ENCODE results near the gene INPP5J.

INPP5J gene

GRCh38 chr22:31125521-31126117, 2.9 kb downstream of the INPP5J start:
- DNase-seq (ENCODE audit: low read depth, low spot score), result no peak

GRCh38 chr22:31126128-31126868, 3.5 kb downstream of the INPP5J start:
- no peak for DNase-seq (ENCODE audit: low read depth, low spot score)

- no peak for DNase-seq (ENCODE audit: low read depth, low spot score)
Observed at GRCh38 chr22:31126869-31127175, 4.1 kb downstream of the INPP5J start.

DNA sequence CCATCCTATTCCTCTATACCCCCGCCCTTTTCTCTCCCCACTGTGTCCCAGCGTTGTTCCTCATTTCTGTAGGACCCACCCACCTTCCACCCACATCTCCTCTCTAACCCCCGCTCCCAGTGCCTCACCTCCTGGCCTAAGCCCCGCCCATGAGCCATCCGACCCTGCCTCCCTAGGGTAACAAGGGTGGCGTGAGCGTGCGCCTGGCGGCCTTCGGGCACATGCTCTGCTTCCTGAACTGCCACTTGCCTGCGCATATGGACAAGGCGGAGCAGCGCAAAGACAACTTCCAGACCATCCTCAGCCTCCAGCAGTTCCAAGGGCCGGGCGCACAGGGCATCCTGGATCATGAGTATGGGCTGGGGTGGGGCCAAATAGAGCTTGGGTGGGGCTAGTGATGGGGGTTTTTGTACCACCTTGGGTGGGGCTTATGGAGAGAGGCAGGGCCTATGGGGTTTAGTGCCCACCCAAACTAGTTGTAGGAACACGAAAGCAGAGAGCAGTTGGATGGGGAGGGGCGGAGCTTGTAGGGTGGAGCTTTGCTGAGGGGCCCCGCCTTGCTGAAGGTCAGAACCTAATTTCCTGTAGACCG, 4.5 kb downstream of the INPP5J start:
- no peak for DNase-seq (ENCODE audit: low read depth, low spot score)

- DNase-seq (ENCODE audit: low read depth, low spot score), result no peak
Observed at GRCh38 chr22:31128156-31128555, 5.4 kb downstream of the INPP5J start.

DNA sequence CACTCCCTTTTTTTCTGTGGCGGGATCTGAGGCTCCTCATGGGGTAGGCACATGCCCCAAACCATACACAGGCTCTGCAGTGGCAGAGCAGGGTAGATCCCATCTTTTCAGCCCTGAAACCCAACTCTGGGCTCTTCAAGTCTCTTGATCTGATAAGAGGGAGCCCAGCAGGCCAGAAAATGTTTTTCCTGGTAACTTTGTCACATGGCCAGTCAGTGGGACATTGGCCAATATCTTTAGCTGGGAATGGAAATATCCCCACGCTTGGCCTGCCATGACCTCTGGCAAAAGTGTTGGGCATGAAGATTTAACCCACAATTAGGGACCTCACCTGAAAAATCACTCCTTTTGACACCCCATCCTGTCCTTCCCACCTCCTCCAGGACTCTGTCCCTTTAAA, 8.1 kb downstream of the INPP5J start:
- DNase-seq (ENCODE audit: low read depth, low spot score), result no peak

DNA sequence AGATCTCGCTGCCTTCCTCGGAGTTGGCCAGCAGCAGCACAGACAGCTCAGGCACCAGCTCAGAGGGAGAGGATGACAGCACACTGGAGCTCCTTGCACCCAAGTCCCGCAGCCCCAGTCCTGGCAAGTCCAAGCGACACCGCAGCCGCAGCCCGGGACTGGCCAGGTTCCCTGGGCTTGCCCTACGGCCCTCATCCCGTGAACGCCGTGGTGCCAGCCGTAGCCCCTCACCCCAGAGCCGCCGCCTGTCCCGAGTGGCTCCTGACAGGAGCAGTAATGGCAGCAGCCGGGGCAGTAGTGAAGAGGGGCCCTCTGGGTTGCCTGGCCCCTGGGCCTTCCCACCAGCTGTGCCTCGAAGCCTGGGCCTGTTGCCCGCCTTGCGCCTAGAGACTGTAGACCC, 11.1 kb downstream of the INPP5J start:
- DNase-seq (ENCODE audit: low read depth, low spot score), result no peak

DNA sequence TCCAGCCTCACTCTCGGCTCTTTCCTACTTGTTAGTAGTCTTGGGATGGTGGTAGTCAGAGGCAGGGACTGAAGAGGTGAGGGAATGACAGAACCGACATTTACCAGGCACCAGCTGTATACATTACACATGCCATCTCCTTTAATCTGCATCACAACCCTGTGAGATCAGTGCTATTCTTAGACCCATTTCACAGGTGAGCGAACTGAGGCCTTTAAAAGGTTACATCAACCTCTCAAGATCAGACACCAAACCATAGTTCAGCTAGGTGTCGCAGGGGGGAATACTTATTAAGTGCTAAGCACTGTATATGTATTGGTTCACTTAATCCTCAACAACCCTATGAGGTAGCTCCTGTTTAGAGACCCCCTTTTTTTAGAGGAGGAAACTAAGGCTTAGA, 11.9 kb downstream of the INPP5J start:
- DNase-seq (ENCODE audit: low read depth, low spot score), result no peak

GRCh38 chr22:31135706-31136105, 12.9 kb downstream of the INPP5J start:
- DNase-seq (ENCODE audit: low read depth, low spot score), result no peak

DNA sequence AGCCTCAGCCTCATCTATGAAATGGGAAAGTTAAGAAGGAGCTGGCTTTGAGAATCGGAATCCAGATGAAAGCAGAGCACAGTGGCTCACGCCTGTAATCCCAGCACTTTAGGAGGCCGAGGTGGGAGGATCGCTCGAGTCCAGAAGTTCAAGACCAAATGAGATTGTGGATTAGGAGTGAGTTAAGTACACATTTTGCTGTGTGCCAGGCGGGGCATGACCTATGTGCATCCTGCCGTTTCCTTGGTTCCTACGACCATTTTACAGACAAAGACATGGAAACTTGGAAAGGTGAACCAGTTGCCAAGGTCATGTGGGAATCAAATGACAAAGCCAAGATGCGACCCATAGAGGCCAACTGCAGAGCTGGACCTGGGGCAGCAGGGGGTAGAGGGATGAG, 13.4 kb downstream of the INPP5J start:
- DNase-seq (ENCODE audit: low read depth, low spot score), result no peak

GRCh38 chr22:31136711-31137110, 13.9 kb downstream of the INPP5J start:
- DNase-seq (ENCODE audit: low read depth, low spot score), result no peak

DNA sequence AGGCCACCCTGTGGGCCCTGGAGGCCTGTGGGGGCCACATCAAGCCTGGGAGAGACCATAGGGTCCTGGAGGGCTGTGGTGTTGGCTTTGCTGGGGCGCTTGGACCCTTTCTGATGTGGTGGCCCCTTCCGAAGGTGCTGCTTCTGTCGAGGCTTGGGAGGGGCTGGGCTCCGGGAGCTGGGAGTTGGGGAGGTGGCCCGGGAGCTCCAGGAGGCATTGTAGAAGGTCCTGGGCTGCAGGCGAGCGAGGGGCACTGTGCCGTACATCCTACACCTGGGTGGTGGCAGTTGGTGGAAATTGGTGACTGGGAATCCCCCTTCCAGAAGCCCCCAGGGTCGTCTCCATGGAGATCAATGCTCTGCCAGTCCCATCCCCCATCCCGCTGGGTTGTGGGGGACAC, 15.0 kb downstream of the INPP5J start:
- no peak for DNase-seq (ENCODE audit: low read depth, low spot score)

DNA sequence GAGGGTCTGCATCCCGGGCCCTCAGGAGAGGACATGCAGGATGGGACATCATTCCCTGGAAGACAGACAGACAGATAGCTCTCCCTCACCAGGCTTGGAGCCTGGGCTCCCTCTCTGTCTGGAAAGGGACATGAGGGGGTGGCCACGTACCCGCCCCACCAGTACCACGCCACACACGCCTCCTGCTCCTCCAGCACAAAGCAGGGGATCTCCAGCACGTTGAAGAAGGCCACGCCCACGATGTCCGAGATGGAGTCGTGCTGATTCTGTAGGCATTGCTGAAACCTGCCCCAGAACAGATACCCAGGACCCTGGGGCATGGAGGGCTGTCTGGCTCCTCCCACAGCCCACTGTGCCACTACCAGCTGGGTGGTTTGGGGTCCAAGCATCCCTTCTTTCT, 15.4 kb downstream of the INPP5J start:
- DNase-seq (ENCODE audit: low read depth, low spot score), result no peak

DNA sequence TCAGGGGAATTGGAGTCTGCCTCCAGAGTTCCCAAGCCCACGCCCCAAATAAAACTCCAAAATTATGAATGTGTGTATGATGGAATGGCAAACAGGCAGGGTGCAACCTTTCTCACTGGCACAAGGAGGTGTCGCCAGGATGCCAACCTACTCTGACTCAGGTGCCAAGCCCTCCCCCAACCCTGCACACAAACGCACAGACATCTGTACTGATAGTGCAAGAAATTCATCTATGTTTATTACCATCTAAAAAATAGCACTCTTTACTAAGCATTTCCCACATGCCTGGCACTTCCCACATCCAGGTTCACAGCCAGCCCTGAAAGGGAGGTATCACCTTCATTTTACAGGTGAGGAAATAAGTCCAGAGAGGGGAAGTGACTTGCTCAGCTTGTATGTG, 16.3 kb downstream of the INPP5J start:
- DNase-seq (ENCODE audit: low read depth, low spot score), result no peak

- DNase-seq (ENCODE audit: low read depth, low spot score), result no peak
Observed at GRCh38 chr22:31139866-31140716, 17.3 kb downstream of the INPP5J start, which contains the start of gene PLA2G3. Gene PLA2G3 (minus strand): TSS chr22:31140508. CDS start chr22:31140354, 154 bp downstream.

GRCh38 chr22:31140746-31141145, 18.0 kb downstream of the INPP5J start:
- DNase-seq (ENCODE audit: low read depth, low spot score), result no peak

GRCh38 chr22:31141551-31141950, 18.8 kb downstream of the INPP5J start:
- no peak for DNase-seq (ENCODE audit: low read depth, low spot score)

- DNase-seq (ENCODE audit: low read depth, low spot score), result no peak
Observed at GRCh38 chr22:31142285-31142684, 19.5 kb downstream of the INPP5J start.

GRCh38 chr22:31143038-31143437, 20.3 kb downstream of the INPP5J start:
- DNase-seq (ENCODE audit: low read depth, low spot score), result no peak

DNA sequence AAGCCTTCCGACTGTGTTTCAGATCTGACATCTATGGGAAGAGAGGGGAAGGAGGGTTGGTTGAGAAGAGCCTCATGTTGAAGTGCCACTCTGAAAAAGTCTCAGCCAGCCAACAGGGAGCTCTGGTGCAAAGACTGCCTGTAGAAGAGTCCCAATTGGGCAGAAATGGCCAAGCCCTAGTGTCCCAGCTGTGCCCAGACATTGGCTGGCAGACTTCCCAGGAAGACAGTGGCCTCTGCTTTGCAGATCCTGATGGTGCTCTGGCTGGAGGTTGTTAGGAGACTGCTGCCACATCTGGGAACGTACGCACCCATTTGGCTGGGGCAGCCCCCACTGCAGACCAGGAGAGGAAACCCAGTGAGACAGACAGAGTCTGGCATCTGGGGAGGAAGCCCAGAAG, 20.8 kb downstream of the INPP5J start:
- DNase-seq (ENCODE audit: low read depth, low spot score), result no peak

DNA sequence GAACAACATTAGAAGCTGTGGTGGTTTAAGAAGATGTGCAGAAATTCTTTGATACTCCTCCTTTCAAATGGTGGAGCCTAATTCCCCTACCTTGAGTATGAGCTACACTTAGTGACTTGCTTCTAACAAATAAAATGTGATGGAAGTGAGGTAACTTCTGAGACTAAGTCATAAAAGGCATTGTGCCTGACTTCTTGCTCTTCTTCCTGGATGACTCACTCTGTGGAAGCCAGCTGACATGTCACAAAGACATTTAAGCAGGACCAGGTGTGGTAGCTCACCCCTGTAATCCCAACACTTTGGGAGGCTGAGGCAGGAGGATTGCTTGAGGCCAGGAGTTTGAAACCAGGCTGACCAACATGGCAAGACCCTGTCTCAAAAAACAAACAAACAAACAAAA, 21.5 kb downstream of the INPP5J start:
- no peak for DNase-seq (ENCODE audit: low read depth, low spot score)

- no peak for DNase-seq (ENCODE audit: low read depth, low spot score)
Observed at GRCh38 chr22:31148488-31148887, 25.7 kb downstream of the INPP5J start.

Measured in smooth muscle cell of the brain vasculature (primary cell).